Erythroblast (primary cell): ENCODE measurements around the gene MACROH2A2.

ENCODE experiments used
- GATA1 ChIP-seq: IDR thresholded peaks from 2 replicates; pipeline ENCODE4 v1.6.1; 2011; ENCODE audit warnings: low read depth, mild to moderate bottlenecking, control low read depth, low read length, moderate library complexity
- POLR2A ChIP-seq: IDR thresholded peaks from 2 replicates; pipeline ENCODE4 v1.6.1; 2011; ENCODE audit warnings: mild to moderate bottlenecking, low read length

- TF ChIP-seq POLR2A, result no peak
- no peak for TF ChIP-seq GATA1
These were observed 13.7 kb upstream of the MACROH2A2 start for GRCh38 chr10:70038923-70039322.
